Trophoblast cell (in vitro differentiated cells and primary cell): ENCODE data around the gene POLQ.

ENCODE experiments used
- DNase-seq, 2 donors: peaks; one replicate each; pipeline ENCODE4 v3.0.0-alpha.2; 2016
- H2AFZ ChIP-seq: 2 replicates; pipeline ENCODE4 v1.6.1; 2013; ENCODE audit warnings: low read length, moderate library complexity, mild to moderate bottlenecking; ENCODE audit not compliant: insufficient read depth, poor library complexity
- H2AK5ac ChIP-seq: 2 replicates; pipeline ENCODE4 v1.6.1; 2013; ENCODE audit warnings: mild to moderate bottlenecking, low read length
- H2BK120ac ChIP-seq: 2 replicates; pipeline ENCODE4 v1.6.1; 2013; ENCODE audit warnings: low read length, mild to moderate bottlenecking, moderate library complexity; ENCODE audit not compliant: insufficient read depth, poor library complexity
- H2BK12ac ChIP-seq: 2 replicates; pipeline ENCODE4 v1.6.1; 2013; ENCODE audit warnings: mild to moderate bottlenecking, low read length, moderate library complexity
- H2BK5ac ChIP-seq: 2 replicates; pipeline ENCODE4 v1.6.1; 2013; ENCODE audit warnings: low read length, low read depth, moderate library complexity, mild to moderate bottlenecking; ENCODE audit not compliant: poor library complexity
- H3K14ac ChIP-seq: 2 replicates; pipeline ENCODE4 v1.6.1; 2013; ENCODE audit warnings: mild to moderate bottlenecking, low read length
- H3K18ac ChIP-seq: 2 replicates; pipeline ENCODE4 v1.6.1; 2013; ENCODE audit warnings: mild to moderate bottlenecking, low read length
- H3K23ac ChIP-seq: 2 replicates; pipeline ENCODE4 v1.6.1; 2013; ENCODE audit warnings: low read length
- H3K27ac ChIP-seq: 2 replicates; pipeline ENCODE4 v1.5.1; 2013; ENCODE audit warnings: low read depth, mild to moderate bottlenecking, inconsistent platforms, low read length, moderate library complexity
- H3K27me3 ChIP-seq: 2 replicates; pipeline ENCODE4 v1.6.1; 2013; ENCODE audit warnings: inconsistent platforms, mild to moderate bottlenecking, low read length, moderate library complexity; ENCODE audit not compliant: insufficient read depth
- H3K36me3 ChIP-seq, 2 experiments: 1 replicate in 1 of 2; 2 replicates in 1 of 2; pipeline ENCODE4 v1.6.1; 2013; ENCODE audit warnings: low read length in 2 of 2, mild to moderate bottlenecking in 2 of 2, moderate library complexity in 1 of 2; ENCODE audit not compliant: insufficient read depth in 2 of 2, control insufficient read depth in 1 of 2
- H3K4ac ChIP-seq: 2 replicates; pipeline ENCODE4 v1.6.1; 2013; ENCODE audit warnings: low read depth, mild to moderate bottlenecking, low read length, moderate library complexity
- H3K4me1 ChIP-seq, 2 experiments: 1 replicate in 1 of 2; 2 replicates in 1 of 2; pipeline ENCODE4 v1.6.1; 2013; ENCODE audit warnings: low read length in 2 of 2, mild to moderate bottlenecking in 2 of 2, moderate library complexity in 1 of 2; ENCODE audit not compliant: insufficient read depth in 2 of 2, control insufficient read depth in 1 of 2
- H3K4me2 ChIP-seq: 2 replicates; pipeline ENCODE4 v1.6.1; 2013; ENCODE audit warnings: inconsistent platforms, mild to moderate bottlenecking, low read length, moderate library complexity
- H3K4me3 ChIP-seq: 2 replicates; pipeline ENCODE4 v1.5.1; 2013; ENCODE audit warnings: mild to moderate bottlenecking, low read depth, low read length, inconsistent platforms
- H3K79me1 ChIP-seq: one replicate; pipeline ENCODE4 v1.6.1; 2013; ENCODE audit warnings: low read length
- H3K79me2 ChIP-seq: 2 replicates; pipeline ENCODE4 v1.6.1; 2013; ENCODE audit warnings: low read length, mild to moderate bottlenecking; ENCODE audit not compliant: control insufficient read depth, insufficient read depth, poor library complexity
- H3K9ac ChIP-seq: 2 replicates; pipeline ENCODE4 v1.6.1; 2013; ENCODE audit warnings: mild to moderate bottlenecking, low read length
- H3K9me3 ChIP-seq: 2 replicates; pipeline ENCODE4 v1.6.1; 2013; ENCODE audit warnings: low read depth, mild to moderate bottlenecking, control low read depth, inconsistent platforms, low read length; ENCODE audit not compliant: insufficient read depth
- H4K12ac ChIP-seq: 2 replicates; pipeline ENCODE4 v1.6.1; 2013; ENCODE audit warnings: low read depth, mild to moderate bottlenecking, low read length, moderate library complexity
- H4K8ac ChIP-seq: 2 replicates; pipeline ENCODE4 v1.6.1; 2013; ENCODE audit warnings: low read depth, mild to moderate bottlenecking, low read length, moderate library complexity
- H4K91ac ChIP-seq: one replicate; pipeline ENCODE4 v1.6.1; 2013; ENCODE audit warnings: low read depth, mild to moderate bottlenecking, low read length, moderate library complexity
- WGBS: extraction: QIAGEN DNeasy Blood & Tissue Kit; methylation state at CpG from one replicate; pipeline ENCODE4 v1.1.7; 2013; ENCODE audit warnings: missing lambda C conversion rate; ENCODE audit not compliant: insufficient read length, insufficient coverage; ENCODE audit errors: extremely low coverage; 5-methylcytosine and 5-hydroxymethylcytosine counted together

The POLQ gene

DNA sequence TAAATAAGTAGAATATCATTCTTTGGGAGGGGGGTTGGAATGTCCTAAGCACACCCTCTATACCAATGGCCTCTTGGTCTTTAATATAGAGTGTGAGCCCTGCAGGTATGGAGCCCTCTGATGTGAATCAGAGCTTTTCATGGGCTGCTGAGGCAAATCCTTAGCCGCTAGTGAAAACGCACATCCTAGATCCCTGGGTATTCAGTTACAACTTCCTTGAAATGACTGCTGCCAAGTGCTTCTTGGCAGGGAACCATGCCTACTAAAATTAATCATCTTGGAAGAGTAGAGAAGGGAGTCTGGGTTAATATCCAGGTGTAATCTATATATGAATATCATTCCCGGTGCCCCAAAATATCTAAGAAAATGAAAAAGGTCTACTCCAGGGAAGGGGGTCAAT is 109.1 kb downstream of the POLQ start:
- H3K27ac ChIP-seq: no peak overlapping the region
- H2AK5ac ChIP-seq: no peak overlapping the region
- H4K12ac ChIP-seq: no peak overlapping the region
- no peak overlapping the region for H2BK12ac ChIP-seq
- H3K79me1 ChIP-seq: no peaks in the 10 kb centered on the region
- no peaks in the 10 kb centered on the region for H3K4me1 ChIP-seq
- H3K27me3 ChIP-seq: no peaks in the 10 kb centered on the region
- peaks cover 0 to 2% of the 10 kb centered on the region in 2 experiments for H3K36me3 ChIP-seq
- no CpG with 5 or more reads among the region's 3 CpGs for WGBS
- H3K9ac ChIP-seq: no peak overlapping the region
- H2BK5ac ChIP-seq: no peak overlapping the region
- H3K4me2 ChIP-seq: no peak overlapping the region
- no peak overlapping the region for H3K14ac ChIP-seq
- DNase-seq: no peak
- no peaks in the 10 kb centered on the region for H3K79me2 ChIP-seq
- no peak overlapping the region for H3K4me3 ChIP-seq
- H4K8ac ChIP-seq: no peak overlapping the region
- H3K9me3 ChIP-seq: no peaks in the 10 kb centered on the region
- no peak overlapping the region for H3K23ac ChIP-seq
- H2BK120ac ChIP-seq: no peak overlapping the region
- no peak overlapping the region for H2AFZ ChIP-seq
- no peak overlapping the region for H3K18ac ChIP-seq
- H4K91ac ChIP-seq: no peak overlapping the region
- no peak overlapping the region for H3K4ac ChIP-seq

DNA sequence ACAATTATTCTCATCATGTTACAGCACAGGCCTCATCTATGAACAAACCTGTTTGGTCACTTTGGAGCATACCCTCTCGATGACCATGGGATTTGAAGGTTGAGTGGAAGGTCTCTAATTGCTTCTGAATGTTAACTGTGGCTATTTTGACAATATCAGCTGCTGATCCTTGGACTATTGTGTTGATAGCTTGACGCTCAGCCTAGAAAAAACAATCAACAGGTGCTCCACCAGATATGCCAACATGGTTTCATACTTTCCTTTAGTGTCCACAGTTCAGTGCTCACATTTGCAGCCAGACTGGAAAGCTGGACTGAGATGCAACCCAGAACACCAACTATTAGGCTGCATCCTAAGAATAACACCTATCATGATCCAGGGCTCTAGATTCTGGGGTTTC is 109.7 kb downstream of the POLQ start:
- Histone ChIP-seq H3K4me1 (no peaks in the 10 kb centered on the region), H3K9me3 (no peaks in the 10 kb centered on the region), H2BK12ac (no peak overlapping the region), H3K36me3 (peaks cover 0 to 2% of the 10 kb centered on the region in 2 experiments), H3K14ac (no peak overlapping the region), H3K79me1 (no peaks in the 10 kb centered on the region), H3K23ac (no peak overlapping the region), H3K27me3 (no peaks in the 10 kb centered on the region), H3K4me3 (no peak overlapping the region), H2AFZ (no peak overlapping the region), H3K79me2 (no peaks in the 10 kb centered on the region), H2BK5ac (no peak overlapping the region), H3K4me2 (no peak overlapping the region), H3K4ac (no peak overlapping the region), H3K9ac (no peak overlapping the region), H2AK5ac (no peak overlapping the region), H2BK120ac (no peak overlapping the region), H4K91ac (no peak overlapping the region), H3K27ac (no peak overlapping the region), H4K12ac (no peak overlapping the region), H3K18ac (no peak overlapping the region), H4K8ac (no peak overlapping the region)
- no CpG with 5 or more reads among the region's 2 CpGs for WGBS
- peak in 1 of 2 donors; percentile 6 for DNase-seq

DNA sequence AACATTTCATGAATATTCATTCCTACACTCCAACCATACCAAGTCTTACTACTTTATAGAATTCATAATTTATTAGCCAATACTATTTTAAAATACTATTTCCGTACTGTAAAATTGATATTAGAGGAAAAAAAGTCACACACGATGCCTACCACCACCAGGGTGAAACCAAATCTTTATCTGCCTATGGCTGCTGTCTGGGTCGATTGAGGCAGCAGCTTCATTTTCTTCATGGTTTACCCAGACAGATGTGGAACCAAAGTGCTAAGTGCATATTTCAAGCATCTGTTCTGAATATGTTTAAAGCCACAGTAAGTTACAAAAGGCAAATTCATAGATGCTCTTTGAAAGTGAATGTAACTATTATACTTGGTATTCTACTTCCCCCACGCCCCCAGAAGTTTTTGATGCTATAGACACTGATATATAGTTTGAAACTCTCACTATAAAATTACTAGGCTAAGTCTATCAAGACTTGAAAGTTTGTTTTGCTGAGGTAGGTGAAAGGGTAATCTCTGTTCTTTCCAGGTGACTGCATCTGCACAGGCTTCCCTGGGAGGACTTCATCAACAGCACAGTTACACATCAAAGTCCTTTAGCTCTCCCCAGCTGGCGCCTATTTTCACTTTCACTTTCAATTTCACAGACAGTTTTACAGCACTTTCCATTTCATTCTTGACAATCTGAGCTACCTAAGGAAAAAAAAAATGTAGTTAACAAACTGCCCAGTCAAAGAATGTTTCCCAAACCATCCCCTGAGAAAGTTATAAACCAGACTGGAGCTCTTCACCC is 113.9 kb downstream of the POLQ start:
- Histone ChIP-seq H3K4me3 (no peak overlapping the region), H3K36me3 (peaks cover 0 to 4% of the 10 kb centered on the region in 2 experiments), H3K79me1 (no peaks in the 10 kb centered on the region), H3K79me2 (no peaks in the 10 kb centered on the region), H2BK5ac (no peak overlapping the region), H3K14ac (no peak overlapping the region), H3K18ac (no peak overlapping the region), H3K4me2 (no peak overlapping the region), H4K91ac (no peak overlapping the region), H2BK12ac (no peak overlapping the region), H2BK120ac (no peak overlapping the region), H3K27ac (no peak overlapping the region), H3K4me1 (no peaks in the 10 kb centered on the region), H2AK5ac (no peak overlapping the region), H3K4ac (no peak overlapping the region), H4K12ac (no peak overlapping the region), H3K27me3 (no peaks in the 10 kb centered on the region), H3K23ac (no peak overlapping the region), H3K9me3 (no peaks in the 10 kb centered on the region), H2AFZ (no peak overlapping the region), H4K8ac (no peak overlapping the region), H3K9ac (no peak overlapping the region)
- no CpG with 5 or more reads among the region's 5 CpGs for WGBS
- DNase-seq: peak in 1 of 2 donors; percentile 52

DNA sequence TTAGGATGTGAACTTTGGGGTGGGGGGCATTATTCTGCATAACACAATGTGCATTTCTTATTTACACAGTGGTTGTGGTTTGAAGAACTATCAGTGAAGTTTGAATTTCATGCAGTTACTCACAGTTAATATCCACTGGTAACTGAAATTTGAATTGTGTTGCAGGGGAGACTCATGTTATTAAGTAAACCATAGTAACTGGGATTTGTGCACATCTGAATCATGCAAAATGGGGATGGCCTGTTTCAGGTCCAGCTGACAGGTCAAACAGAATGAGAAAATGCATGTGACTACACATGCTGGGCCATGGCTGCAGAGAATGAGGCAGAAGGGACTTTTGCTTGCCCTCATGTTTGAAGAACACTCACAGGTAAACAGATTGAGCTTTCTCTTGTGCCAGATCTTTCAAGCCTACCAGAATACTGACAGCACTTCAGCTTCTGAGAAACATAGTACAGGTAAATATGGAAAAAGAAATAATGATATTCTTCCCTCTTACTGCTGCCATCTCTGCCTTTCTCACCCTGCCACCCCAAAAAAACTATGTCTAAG is 115.0 kb downstream of the POLQ start:
- Histone ChIP-seq H4K12ac (no peak overlapping the region), H4K8ac (no peak overlapping the region), H4K91ac (no peak overlapping the region), H2AFZ (no peak overlapping the region), H2AK5ac (no peak overlapping the region), H3K27me3 (no peaks in the 10 kb centered on the region), H2BK5ac (no peak overlapping the region), H3K27ac (no peak overlapping the region), H3K4me1 (no peaks in the 10 kb centered on the region), H3K4me2 (no peak overlapping the region), H3K4ac (no peak overlapping the region), H3K4me3 (no peak overlapping the region), H3K79me2 (no peaks in the 10 kb centered on the region), H3K14ac (no peak overlapping the region), H2BK120ac (no peak overlapping the region), H3K23ac (no peak overlapping the region), H3K36me3 (peaks cover 0 to 4% of the 10 kb centered on the region in 2 experiments), H3K79me1 (no peaks in the 10 kb centered on the region), H3K9ac (no peak overlapping the region), H2BK12ac (no peak overlapping the region), H3K9me3 (no peaks in the 10 kb centered on the region), H3K18ac (no peak overlapping the region)
- no peak for DNase-seq
